ENCODE measurements around the gene RABGAP1L.

GRCh38 chr1:174809755-174810280, 650.5 kb downstream of the RABGAP1L start:
- no peak for TF ChIP-seq CTCF (IDR thresholded peaks at IDR 0.05; ENCODE audit: insufficient read depth, low read length, poor library complexity, severe bottlenecking)
- TF ChIP-seq EZH2phosphoT487 (conservative IDR thresholded peaks at IDR 0.05; ENCODE audit: low read length) = no peak
